GM18508 (cell line): Measurements from ENCODE around the gene LVRN.

Source experiments
- ATAC-seq: cut with Tn5 transposase; IDR thresholded peaks from one replicate; pipeline ENCODE4 v1.9.1; 2021; ENCODE audit warnings: moderate number of reproducible peaks; ENCODE audit not compliant: insufficient read depth, unreplicated experiment

LVRN gene

DNA sequence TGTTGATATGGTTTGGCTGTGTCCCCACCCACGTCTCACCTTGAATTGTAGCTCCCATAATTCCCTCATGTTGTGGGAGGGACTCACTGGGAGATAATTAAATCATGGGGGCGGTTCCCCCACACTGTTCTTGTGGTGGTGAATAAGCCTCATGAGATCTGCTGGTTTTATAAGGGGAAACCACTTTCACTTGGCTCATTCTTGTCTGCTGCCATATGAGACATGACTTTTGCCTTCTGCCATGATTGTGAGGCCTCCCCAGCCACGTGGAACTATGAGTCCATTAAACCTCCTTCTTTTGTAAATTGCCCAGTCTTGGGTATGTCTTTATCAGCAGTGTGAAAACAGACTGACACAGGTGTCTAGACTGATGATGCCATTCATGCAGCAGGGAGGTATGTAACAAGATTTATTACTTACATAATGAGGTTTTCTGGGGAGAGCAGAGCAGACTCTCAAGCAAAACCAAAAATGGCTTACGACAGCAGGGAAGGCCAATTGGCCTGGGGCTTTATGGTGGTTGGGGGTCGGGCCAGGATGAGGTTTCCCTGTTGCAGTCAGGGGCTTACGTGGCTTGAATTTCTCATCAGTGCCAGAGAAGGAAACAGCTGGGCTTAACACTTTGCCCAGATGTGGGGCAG, 113.0 kb downstream of the LVRN start:
- ATAC-seq, result no peak

DNA sequence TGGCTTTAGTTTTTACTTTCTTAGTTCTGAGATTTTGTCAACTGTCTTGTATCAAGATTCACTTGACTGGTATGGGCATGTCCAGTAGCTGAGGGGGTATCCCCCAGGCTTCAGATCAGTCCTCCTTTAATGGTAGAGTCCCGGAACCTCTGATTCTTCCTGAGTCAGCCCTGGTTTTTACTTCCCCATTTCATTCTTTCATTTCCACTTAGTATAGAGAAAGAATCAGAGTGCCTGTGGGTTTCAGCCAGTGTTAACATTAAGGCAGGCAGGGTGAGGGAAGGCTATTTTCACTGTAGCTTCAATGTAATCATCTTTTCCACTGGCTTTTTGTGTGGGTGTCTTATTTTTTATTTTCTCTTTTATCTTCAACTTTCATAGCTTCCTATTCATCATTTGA, 114.2 kb downstream of the LVRN start:
- ATAC-seq, result peak; percentile 99
